SU-DHL-6 (cell line): ENCODE data around the gene AXIN1.

Experiments
- CTCF ChIP-seq: fragments of 200-600 bp; sonication (generic); IDR thresholded peaks from one replicate; pipeline ENCODE4 v1.5.1; 2017; ENCODE audit warnings: antibody characterized with exemption, mild to moderate bottlenecking, low read length, moderate library complexity; ENCODE audit not compliant: insufficient read depth, poor library complexity, severe bottlenecking
- EZH2phosphoT487 ChIP-seq: fragments of 200-600 bp; sonication (generic), shearing (Covaris generic); conservative IDR thresholded peaks from 2 replicates; pipeline ENCODE4 v1.6.1; 2018; ENCODE audit warnings: mild to moderate bottlenecking, antibody characterized with exemption, low read length, moderate library complexity, mixed read lengths

DNA sequence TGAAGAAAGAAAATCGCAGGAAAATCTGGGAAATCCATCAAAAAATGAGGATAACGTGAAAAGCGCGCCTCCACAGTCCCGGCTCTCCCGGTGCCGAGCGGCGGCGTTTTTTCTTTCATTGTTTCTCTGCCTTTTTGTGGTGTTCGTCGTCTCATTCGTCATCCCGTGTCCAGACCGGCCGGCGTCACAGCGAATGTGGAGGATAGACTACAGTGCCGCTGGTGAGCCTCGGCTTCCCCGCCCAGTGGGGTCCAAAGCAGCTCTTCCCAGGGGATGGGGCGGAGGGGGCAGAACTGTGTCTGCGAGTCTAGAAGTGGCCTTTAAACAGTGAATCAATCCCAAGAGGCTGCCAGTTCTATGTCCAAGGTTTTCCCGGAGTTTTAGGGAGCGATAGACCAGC lies 98.1 kb downstream of the AXIN1 start:
- TF ChIP-seq CTCF (no peak), EZH2phosphoT487 (no peak)
